SH-SY5Y (cell line): ENCODE data around the gene DCD.

ENCODE experiments used
- GATA2 ChIP-seq: IDR thresholded peaks from 2 replicates; pipeline ENCODE4 v1.6.1; 2011; ENCODE audit warnings: mild to moderate bottlenecking, low read depth, low read length
- GATA3 ChIP-seq: IDR thresholded peaks from 2 replicates; pipeline ENCODE4 v1.6.1; 2011; ENCODE audit warnings: low read depth, mild to moderate bottlenecking, low read length, moderate library complexity

- TF ChIP-seq GATA3 (no peak), GATA2 (no peak)
These were observed 6.6 kb downstream of the DCD start for GRCh38 chr12:54641554-54641953.
